Bronchus fibroblast of lung (primary cell): Measurements from ENCODE around the gene PSPH. TPM values are rescaled to one million over a fixed set of nuclear protein-coding genes. Genes with fewer than 3 reads are reported as not detected.

Experiments used
- total RNA-seq: library from RNA; depleted of rRNA; stranded (reverse); fragments of >200 nt; gene quantifications from 2 replicates; pipeline ENCODE4 v1.2.3, GENCODE V29; 2015

The PSPH gene
- total RNA-seq, result 101 and 111 TPM in 2 replicates

GRCh38 chr7:56051339-56052191 lies at the start of gene PSPH, which contains the start of gene CCT6A:
Gene PSPH (minus strand): TSS chr7:56051444. CDS start chr7:56021212, 30,232 bp downstream.
Gene CCT6A (plus strand): TSS chr7:56051765. CDS start chr7:56051849, 84 bp downstream.

GRCh38 chr7:56092789-56093531 lies 41.7 kb upstream of the PSPH start, which contains the start of gene PHKG1:
Gene PHKG1 (minus strand): TSS chr7:56092952. CDS start chr7:56088941, 4,011 bp downstream.

GRCh38 chr7:56063882-56064625 lies 12.8 kb upstream of the PSPH start, which contains the start of gene SUMF2:
Gene SUMF2 (plus strand): TSS chr7:56064286. CDS start chr7:56064312, 26 bp downstream.

GRCh38 chr7:55964261-55965099 lies 86.8 kb downstream of the PSPH start, which contains the start of gene NIPSNAP2:
Gene NIPSNAP2 (plus strand): TSS chr7:55964585. CDS start chr7:55964610, 25 bp downstream.

Other genes starting within 250 kb of the PSPH start
- not detected in 2 replicates for gene SEPTIN14, start 188.7 kb downstream of the PSPH start, total RNA-seq
- gene ZNF713, start 164.0 kb downstream of the PSPH start, total RNA-seq, result 0.67 and 1.5 TPM in 2 replicates
- 8.9 and 9.6 TPM in 2 replicates for gene MRPS17, start 99.6 kb downstream of the PSPH start, total RNA-seq
- gene NIPSNAP2, start 86.9 kb downstream of the PSPH start, total RNA-seq, result 54.7 and 62.4 TPM in 2 replicates
- gene CCT6A, start 321 bp upstream of the PSPH start, total RNA-seq, result 153 and 157 TPM in 2 replicates
- gene SUMF2, start 12.8 kb upstream of the PSPH start, total RNA-seq, result 124 and 128 TPM in 2 replicates
- 0.34 TPM in 1 of 2 replicates, not detected in the other for gene PHKG1, start 41.5 kb upstream of the PSPH start, total RNA-seq
- 815 and 824 TPM in 2 replicates for gene CHCHD2, start 55.0 kb upstream of the PSPH start, total RNA-seq
- gene NUPR2, start 65.0 kb upstream of the PSPH start, total RNA-seq, result not detected in 2 replicates